GM06990 (cell line): ENCODE data around the gene LCN12.

Experiments
- DNase-seq: peaks from one replicate; pipeline ENCODE4 v3.0.0-alpha.2; 2011; ENCODE audit not compliant: insufficient read length; ENCODE audit errors: extremely low read depth
- H3K27me3 ChIP-seq: replicated peaks from 2 replicates; pipeline ENCODE4 v1.6.0; 2011; ENCODE audit warnings: low read length; ENCODE audit not compliant: control insufficient read depth, insufficient read depth
- H3K36me3 ChIP-seq: 2 replicates; pipeline ENCODE4 v1.5.1; 2011; ENCODE audit warnings: low read length; ENCODE audit not compliant: control insufficient read depth, insufficient read depth
- H3K4me3 ChIP-seq: replicated peaks from 2 replicates; pipeline ENCODE4 v1.5.1; 2011; ENCODE audit warnings: low read depth, mild to moderate bottlenecking, control low read depth, low read length
- TF ChIP-seq, protein P1 (sequence below): IDR thresholded peaks from 2 replicates; pipeline ENCODE4 v1.5.1; 2011; ENCODE audit warnings: low read length, control low read depth, mild to moderate bottlenecking, inconsistent platforms; ENCODE audit not compliant: insufficient read depth, poor library complexity, severe bottlenecking

Gene LCN12

GRCh38 chr9:136925414-136926153 is 26.5 kb upstream of the LCN12 start:
- H3K36me3 ChIP-seq, result peaks cover 39% of the 10 kb centered on the region
- TF ChIP-seq, protein P1, sequence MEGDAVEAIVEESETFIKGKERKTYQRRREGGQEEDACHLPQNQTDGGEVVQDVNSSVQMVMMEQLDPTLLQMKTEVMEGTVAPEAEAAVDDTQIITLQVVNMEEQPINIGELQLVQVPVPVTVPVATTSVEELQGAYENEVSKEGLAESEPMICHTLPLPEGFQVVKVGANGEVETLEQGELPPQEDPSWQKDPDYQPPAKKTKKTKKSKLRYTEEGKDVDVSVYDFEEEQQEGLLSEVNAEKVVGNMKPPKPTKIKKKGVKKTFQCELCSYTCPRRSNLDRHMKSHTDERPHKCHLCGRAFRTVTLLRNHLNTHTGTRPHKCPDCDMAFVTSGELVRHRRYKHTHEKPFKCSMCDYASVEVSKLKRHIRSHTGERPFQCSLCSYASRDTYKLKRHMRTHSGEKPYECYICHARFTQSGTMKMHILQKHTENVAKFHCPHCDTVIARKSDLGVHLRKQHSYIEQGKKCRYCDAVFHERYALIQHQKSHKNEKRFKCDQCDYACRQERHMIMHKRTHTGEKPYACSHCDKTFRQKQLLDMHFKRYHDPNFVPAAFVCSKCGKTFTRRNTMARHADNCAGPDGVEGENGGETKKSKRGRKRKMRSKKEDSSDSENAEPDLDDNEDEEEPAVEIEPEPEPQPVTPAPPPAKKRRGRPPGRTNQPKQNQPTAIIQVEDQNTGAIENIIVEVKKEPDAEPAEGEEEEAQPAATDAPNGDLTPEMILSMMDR, result peak; percentile 8
- no peak overlapping the region for H3K4me3 ChIP-seq
- no peak for DNase-seq
- no peaks in the 10 kb centered on the region for H3K27me3 ChIP-seq

- H3K27me3 ChIP-seq, result no peaks in the 10 kb centered on the region
- TF ChIP-seq, protein P1, result peak; percentile 25
- no peak overlapping the region for H3K4me3 ChIP-seq
- H3K36me3 ChIP-seq, result peaks cover 33% of the 10 kb centered on the region
- no peak for DNase-seq
Measured at GRCh38 chr9:136926154-136926704, 25.8 kb upstream of the LCN12 start.

DNA sequence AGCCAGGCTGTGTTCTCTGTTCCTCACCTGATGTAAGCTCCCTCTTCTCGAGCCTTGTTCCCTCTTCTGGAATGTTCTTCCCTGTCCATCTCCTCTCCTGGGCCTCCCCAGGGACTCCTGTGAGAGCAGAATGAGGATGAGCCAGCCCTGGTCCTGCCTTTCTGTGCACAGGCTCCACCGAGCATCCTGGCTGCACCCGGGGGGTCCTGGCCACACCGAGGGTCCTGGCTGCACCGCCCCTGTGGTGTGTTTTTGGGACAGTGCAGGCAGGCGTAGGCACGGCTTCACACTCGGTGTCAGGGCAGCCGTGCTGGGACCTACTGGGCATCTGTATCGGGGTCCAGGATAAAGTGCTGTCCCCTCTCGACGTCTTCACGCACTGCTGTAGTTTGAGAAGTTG is 25.3 kb upstream of the LCN12 start:
- H3K36me3 ChIP-seq, result peaks cover 32% of the 10 kb centered on the region
- no peak overlapping the region for H3K4me3 ChIP-seq
- no peak for DNase-seq
- no peaks in the 10 kb centered on the region for H3K27me3 ChIP-seq
- TF ChIP-seq, protein P1, result no peak

DNA sequence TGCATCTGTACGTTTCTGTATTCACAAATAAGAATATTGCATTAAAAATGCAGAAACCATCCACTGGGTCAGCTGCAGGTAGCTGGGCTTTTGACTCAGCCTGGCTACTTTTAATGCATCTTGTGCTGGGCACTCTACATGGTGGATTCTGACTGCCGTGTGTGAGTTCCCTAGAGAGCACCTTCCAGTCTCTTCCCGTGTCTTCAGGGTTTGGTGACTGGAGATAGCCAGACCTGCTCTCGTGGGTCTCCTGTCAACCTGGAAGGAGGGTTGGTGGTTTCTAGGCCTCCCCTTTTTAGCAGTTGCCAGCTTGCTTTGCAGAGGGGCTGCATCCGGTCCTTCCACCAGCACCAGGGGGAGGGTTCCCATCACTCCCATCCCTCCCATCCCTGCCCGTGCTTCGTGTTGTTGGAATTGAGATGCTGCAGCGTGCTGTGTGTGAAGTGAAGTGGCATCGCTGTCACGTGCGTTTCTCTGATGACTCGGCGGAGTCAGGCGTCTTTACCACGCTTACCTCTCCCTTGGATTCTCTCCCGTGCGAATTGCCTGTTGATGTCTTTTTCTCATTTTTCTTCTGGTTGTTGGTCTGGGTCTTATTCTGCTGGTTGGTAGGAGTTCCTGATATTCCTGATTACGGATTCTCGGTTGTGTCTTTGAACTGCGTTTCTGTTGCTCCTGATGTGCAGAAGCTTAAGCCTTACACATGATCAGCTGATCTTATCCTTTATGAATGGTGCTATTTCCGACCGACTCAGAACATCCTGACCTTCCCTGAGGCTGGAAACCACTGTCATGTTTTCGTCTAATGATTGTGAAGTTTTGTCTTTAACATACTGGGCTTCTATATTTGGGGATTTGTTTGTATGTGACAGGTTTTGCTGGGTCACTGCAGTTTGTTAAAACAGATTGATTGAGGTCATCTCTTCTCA is 24.5 kb upstream of the LCN12 start:
- Histone ChIP-seq H3K36me3 (peaks cover 32% of the 10 kb centered on the region), H3K27me3 (no peaks in the 10 kb centered on the region), H3K4me3 (no peak overlapping the region)
- TF ChIP-seq, protein P1, result no peak
- no peak for DNase-seq

DNA sequence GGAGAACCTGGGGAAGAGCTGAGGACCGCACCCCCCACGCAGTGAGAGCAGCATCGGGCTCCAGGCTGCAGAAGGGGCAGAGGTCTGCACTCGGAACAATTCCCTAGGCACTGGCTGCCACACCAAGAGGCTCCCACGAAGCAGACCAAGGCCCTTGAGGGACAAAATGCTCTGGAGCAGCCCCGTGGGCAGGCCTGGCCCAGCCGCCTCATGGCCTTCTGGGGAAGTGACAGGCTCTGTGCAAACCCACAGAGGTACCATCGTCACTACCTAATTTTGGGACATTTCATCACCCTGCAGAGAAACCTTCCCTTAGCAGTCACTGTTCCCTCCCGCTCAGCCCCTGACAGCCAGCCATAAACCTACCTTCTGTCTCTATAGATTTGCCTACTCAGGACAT is 23.5 kb upstream of the LCN12 start:
- peaks cover 30% of the 10 kb centered on the region for H3K36me3 ChIP-seq
- H3K4me3 ChIP-seq, result no peak overlapping the region
- H3K27me3 ChIP-seq, result no peaks in the 10 kb centered on the region
- TF ChIP-seq, protein P1, result no peak
- DNase-seq, result no peak
